Heart right ventricle (tissue), 16 donors: ENCODE measurements around the gene FANCI. TPM values are rescaled to one million over a fixed set of nuclear protein-coding genes. Genes with fewer than 3 reads are reported as not detected.
A peak's percentile ranks its signal among the peaks of the same experiment; 100 is the strongest.

ENCODE experiments used
- ATAC-seq, 8 donors: fragments of 200-7000 bp; cut with Tn5 transposase; one replicate each; pipeline ENCODE4 v1.9.1; 2020; ENCODE audit warnings: mild to moderate bottlenecking in 8 of 8, moderate library complexity in 8 of 8, moderate number of reproducible peaks in 1 of 8
- DNase-seq, 2 donors: peaks; one replicate each; pipeline ENCODE4 v3.0.0-alpha.2; 2020
- H3K27ac ChIP-seq, 10 donors: fragments of 200-600 bp; sonication (generic) in 2 of 10; one replicate each; pipeline versions ENCODE4 v1.5.0 to v1.8.0; 2020 to 2022; ENCODE audit warnings: mild to moderate bottlenecking in 3 of 10
- H3K27me3 ChIP-seq, 7 donors: fragments of 200-600 bp; one replicate each; pipeline ENCODE4 v1.8.0; 2021 to 2022; ENCODE audit warnings: mild to moderate bottlenecking in 2 of 7
- H3K36me3 ChIP-seq, 9 donors: fragments of 200-600 bp; sonication (generic) in 1 of 9; one replicate each; pipeline versions ENCODE4 v1.5.0 to v1.8.0; 2020 to 2022; ENCODE audit warnings: mild to moderate bottlenecking in 2 of 9
- H3K4me1 ChIP-seq, 9 donors: fragments of 200-600 bp; sonication (generic) in 1 of 9; one replicate each; pipeline versions ENCODE4 v1.5.0 to v1.8.0; 2020 to 2022; ENCODE audit warnings: mild to moderate bottlenecking in 4 of 9
- H3K4me3 ChIP-seq, 10 donors: fragments of 200-600 bp; sonication (generic) in 2 of 10; one replicate each; pipeline versions ENCODE4 v1.5.0 to v1.8.0; 2020 to 2022; ENCODE audit warnings: mild to moderate bottlenecking in 7 of 10, moderate library complexity in 2 of 10
- H3K9me3 ChIP-seq, 11 donors: fragments of 200-600 bp in 10 of 11; sonication (generic) in 2 of 11; one replicate each; pipeline versions ENCODE4 v1.5.0 to v1.8.0; 2013 to 2022; ENCODE audit warnings: mild to moderate bottlenecking in 2 of 11, control low read depth in 1 of 11, moderate library complexity in 1 of 11
- WGBS, 2 donors: extraction: QIAGEN DNeasy Blood & Tissue Kit; methylation state at CpG; one replicate each; pipeline ENCODE4 v1.1.7; 2013; ENCODE audit warnings: inconsistent platforms in 1 of 2; 5-methylcytosine and 5-hydroxymethylcytosine counted together
- intact Hi-C, 10 donors: fragments of 100-400 bp; cut with DNase I; formaldehyde crosslinking; loops; one replicate each; pipeline versions ENCODE4 v1.11.1 to v1.14.2; 2022
- polyA plus RNA-seq, 2 donors: library from polyadenylated mRNA; stranded (reverse); fragments of 200-250 nt; gene quantifications; one replicate each; pipeline ENCODE4 v1.2.3, GENCODE V29; 2013
- total RNA-seq, 10 donors: library from RNA; stranded (reverse); fragmentation: NEBNext Ultra II Directional in 3 of 10; extraction: Animal tissue kit (Norgen Biotek cat#: 25700) in 3 of 10; gene quantifications; one replicate each; pipeline versions ENCODE4 v1.2.1 to v1.2.4, GENCODE V29; 2021 to 2023
- TF ChIP-seq, protein P1 (sequence below), 9 donors: fragments of 200-600 bp; sonication (generic) in 2 of 9; IDR thresholded peaks; one replicate each; pipeline versions ENCODE4 v1.5.0 to v1.8.0; 2021 to 2022; ENCODE audit warnings: antibody characterized with exemption in 9 of 9, mild to moderate bottlenecking in 5 of 9, moderate library complexity in 1 of 9
- donor health status: Arrhythmogenic right ventricular cardiomyopathy.
- donor health status: ischemic (EF 13 %, LVEDD 7.1; RV severe dilation, severe dysfunction).
- donor health status: healthy with polysubstance abuse.
- donor health status: DM: no; HTN: yes; CAD: no.
- donor health status: DM: no; HTN: no; CAD: no.
- donor health status: ischemic (EF 25% LVEDD 6.9; RV normal size, moderate dysfunction).
- donor health status: ischemic (EF 25% LVEDD 5.7; RV mildly dilated, moderate dysfunction).
- donor health status: healthy.
- donor health status: DM: yes; HTN: yes; CAD: no.
- donor health status: Ischemic cardiomyopathy.
- donor health status: ischemic (EF 35%, LVEDD 5.7; RV mildly dilated, moderate dysfunction).
- donor health status: nonischemic (EF 11% LVEDD 7.7; RV severe dilation, severe dysfunction).
- donor health status: DM: yes; HTN: yes; CAD: no.
- donor health status: PGD.
- donor health status: ischemic (EF 29% LVEDD 5.4; RV normal size, mild dysfunction).
- donor health status: nonischemic (EF 23%, LVEDD 6.1; RV moderate dilation, normal function).

FANCI gene
- total and polyA plus RNA-seq, 12 donors, result 1.3 to 9.9 (median 2.5) TPM

DNA sequence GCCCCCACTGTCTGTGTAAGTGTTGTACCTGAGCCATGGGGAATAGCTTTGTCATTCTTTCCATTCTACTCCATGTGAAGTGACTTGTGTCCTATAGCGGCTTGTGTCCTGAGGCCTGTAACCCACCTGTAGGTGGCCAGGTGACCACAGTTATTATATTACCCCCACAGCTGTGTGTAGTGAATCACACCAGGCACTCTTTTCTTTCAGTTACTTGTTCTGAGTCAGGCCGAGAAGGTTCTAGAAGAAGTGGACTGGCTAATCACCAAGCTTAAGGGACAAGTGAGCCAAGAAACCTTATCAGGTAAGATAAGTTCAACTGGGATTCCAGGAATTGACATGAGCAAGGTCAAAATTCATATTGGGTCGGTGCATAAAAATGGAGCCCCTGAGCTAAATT is 61.6 kb downstream of the FANCI start:
- Histone ChIP-seq H3K27me3 (no peaks in the 10 kb centered on the region), H3K4me1 (peaks cover 0 to 6% (median 0%) of the 10 kb centered on the region in 9 donors), H3K27ac (no peak overlapping the region), H3K36me3 (peaks cover 0 to 78% (median 0%) of the 10 kb centered on the region in 9 donors), H3K4me3 (no peak overlapping the region), H3K9me3 (no peaks in the 10 kb centered on the region)
- intact Hi-C loops, result loop anchor here in 3 of 10 donors (10.0 kb wide), 3 partner anchors 91 to 421 kb away; no protein-coding TSS in a partner anchor
- ATAC-seq (peak in 2 of 8 donors; percentile 14 to 54), DNase-seq (no peak)
- TF ChIP-seq, protein P1, sequence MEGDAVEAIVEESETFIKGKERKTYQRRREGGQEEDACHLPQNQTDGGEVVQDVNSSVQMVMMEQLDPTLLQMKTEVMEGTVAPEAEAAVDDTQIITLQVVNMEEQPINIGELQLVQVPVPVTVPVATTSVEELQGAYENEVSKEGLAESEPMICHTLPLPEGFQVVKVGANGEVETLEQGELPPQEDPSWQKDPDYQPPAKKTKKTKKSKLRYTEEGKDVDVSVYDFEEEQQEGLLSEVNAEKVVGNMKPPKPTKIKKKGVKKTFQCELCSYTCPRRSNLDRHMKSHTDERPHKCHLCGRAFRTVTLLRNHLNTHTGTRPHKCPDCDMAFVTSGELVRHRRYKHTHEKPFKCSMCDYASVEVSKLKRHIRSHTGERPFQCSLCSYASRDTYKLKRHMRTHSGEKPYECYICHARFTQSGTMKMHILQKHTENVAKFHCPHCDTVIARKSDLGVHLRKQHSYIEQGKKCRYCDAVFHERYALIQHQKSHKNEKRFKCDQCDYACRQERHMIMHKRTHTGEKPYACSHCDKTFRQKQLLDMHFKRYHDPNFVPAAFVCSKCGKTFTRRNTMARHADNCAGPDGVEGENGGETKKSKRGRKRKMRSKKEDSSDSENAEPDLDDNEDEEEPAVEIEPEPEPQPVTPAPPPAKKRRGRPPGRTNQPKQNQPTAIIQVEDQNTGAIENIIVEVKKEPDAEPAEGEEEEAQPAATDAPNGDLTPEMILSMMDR (IDR thresholded peaks at IDR 0.05), result no peak
- 67 to 78% methylated on average over 3 of the region's 3 CpGs for WGBS, 2 donors

GRCh38 chr15:89307046-89307587 is 63.3 kb downstream of the FANCI start:
- Histone ChIP-seq H3K4me1 (peaks cover 0 to 6% (median 0%) of the 10 kb centered on the region in 9 donors), H3K27me3 (no peaks in the 10 kb centered on the region), H3K9me3 (no peaks in the 10 kb centered on the region), H3K4me3 (no peak overlapping the region), H3K27ac (no peak overlapping the region), H3K36me3 (peaks cover 0 to 62% (median 0%) of the 10 kb centered on the region in 9 donors)
- TF ChIP-seq, protein P1 (IDR thresholded peaks at IDR 0.05), result no peak
- ATAC-seq, result no peak
- DNase-seq, result no peak
- 98% methylated on average over 2 of the region's 2 CpGs for WGBS, 2 donors
- intact Hi-C loops, result loop anchor here in 3 of 10 donors (10.0 kb wide), 3 partner anchors 92 to 422 kb away; no protein-coding TSS in a partner anchor

- intact Hi-C loops, result loop anchor here in 3 of 10 donors (10.0 kb wide), 3 partner anchors 93 to 423 kb away; no protein-coding TSS in a partner anchor
- DNase-seq (no peak), ATAC-seq (no peak)
- Histone ChIP-seq H3K4me3 (no peak overlapping the region), H3K27ac (no peak overlapping the region), H3K36me3 (peaks cover 0 to 62% (median 0%) of the 10 kb centered on the region in 9 donors), H3K4me1 (peaks cover 0 to 6% (median 0%) of the 10 kb centered on the region in 9 donors), H3K9me3 (no peaks in the 10 kb centered on the region), H3K27me3 (no peaks in the 10 kb centered on the region)
- WGBS, 2 donors, result 86 to 98% methylated on average over 2 of the region's 2 CpGs
- TF ChIP-seq, protein P1 (IDR thresholded peaks at IDR 0.05), result no peak
Observed at GRCh38 chr15:89307791-89308190, 64.0 kb downstream of the FANCI start.

DNA sequence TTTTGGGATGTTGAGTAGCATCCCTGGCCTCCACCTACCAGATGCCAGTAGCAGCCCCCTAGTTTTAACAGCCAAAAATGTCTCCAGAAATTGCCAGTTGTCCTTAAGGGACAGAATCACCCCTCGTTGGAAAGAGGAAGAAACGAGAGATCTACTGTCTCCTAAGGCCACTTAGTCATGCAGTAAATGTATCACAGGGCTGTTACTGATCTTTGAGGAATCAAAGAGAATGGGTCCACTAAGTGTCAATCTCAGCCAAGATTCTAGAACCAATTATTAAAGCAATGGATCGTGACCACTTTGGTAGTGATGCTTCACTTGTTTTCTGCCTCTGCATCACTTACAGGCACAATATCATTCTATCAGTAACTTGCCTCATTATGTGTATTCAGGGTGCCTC is 64.5 kb downstream of the FANCI start:
- H3K4me1 ChIP-seq, result peaks cover 0 to 6% (median 0%) of the 10 kb centered on the region in 9 donors
- H3K9me3 ChIP-seq, result no peaks in the 10 kb centered on the region
- no peak overlapping the region for H3K4me3 ChIP-seq
- peaks cover 0 to 62% (median 0%) of the 10 kb centered on the region in 9 donors for H3K36me3 ChIP-seq
- DNase-seq (no peak), ATAC-seq (no peak)
- no peaks in the 10 kb centered on the region for H3K27me3 ChIP-seq
- 63 to 65% methylated on average over 3 of the region's 3 CpGs for WGBS, 2 donors
- no peak overlapping the region for H3K27ac ChIP-seq
- intact Hi-C loops, result loop anchor here in 3 of 10 donors (10.0 kb wide), 3 partner anchors 93 to 423 kb away; no protein-coding TSS in a partner anchor
- TF ChIP-seq, protein P1 (IDR thresholded peaks at IDR 0.05), result no peak
